Stimulated activated CD8-positive, alpha-beta memory T cell treated with anti-CD3 and anti-CD28 coated beads, Interleukin-2, amount 100 ng/mL, for 1 hour (primary cell): ENCODE data around the gene SPRY4.
"Not testable (repeated sequence)": the region's sequence is repeated elsewhere in the genome, so short reads cannot be mapped to it uniquely, and the experiment has no call there.

ENCODE experiments used
- DNase-seq, 2 donors: peaks; one replicate each; pipeline ENCODE4 v3.0.0-alpha.2; 2020; ENCODE audit warnings: low read depth in 2 of 2

SPRY4 gene

GRCh38 chr5:142324871-142325724, at the start of gene SPRY4:
Gene SPRY4, minus strand, starts transcription at chr5:142325021. Its CDS starts 9,913 bp downstream, at chr5:142315108.
- peak; percentile 57 to 63 for DNase-seq

DNA sequence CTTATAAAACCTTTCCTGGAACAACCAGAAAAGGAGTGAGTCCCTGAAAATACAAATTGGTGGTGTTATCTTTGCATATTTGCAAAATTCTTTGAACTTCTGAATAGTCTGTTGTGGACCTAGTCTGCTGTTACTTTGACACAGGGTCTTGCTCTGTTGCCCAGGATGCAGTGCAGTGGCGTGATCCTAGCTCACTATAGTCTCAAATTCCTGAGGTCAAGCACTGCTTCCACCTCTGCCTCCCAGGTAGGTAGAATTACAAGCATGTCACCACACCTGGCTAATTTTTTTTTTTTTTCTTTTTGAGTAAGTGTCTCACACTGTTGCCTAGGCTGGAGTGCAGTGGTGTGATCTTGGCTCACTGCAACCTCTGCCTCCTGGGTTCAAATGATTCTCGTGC, 43.7 kb upstream of the SPRY4 start:
- no peak for DNase-seq

DNA sequence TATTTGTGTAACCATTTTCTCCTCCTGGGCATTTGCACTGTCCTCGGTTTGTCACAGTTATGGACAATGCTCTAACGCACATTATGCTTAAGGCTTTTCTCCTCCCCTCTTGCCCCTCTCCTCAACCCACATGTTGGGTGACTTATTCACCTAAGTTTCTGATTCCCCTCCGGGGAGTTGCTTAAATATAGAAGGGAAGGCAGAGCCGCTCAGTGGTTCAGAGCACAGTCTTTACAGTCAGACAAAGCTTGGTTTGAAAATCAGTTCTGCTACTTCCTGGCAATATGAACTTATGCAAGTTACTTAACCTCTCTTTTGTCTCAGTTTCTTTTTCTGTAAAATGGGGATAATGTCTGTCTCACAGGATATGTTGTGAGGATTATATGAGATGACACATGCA, 41.2 kb upstream of the SPRY4 start:
- no peak for DNase-seq

DNA sequence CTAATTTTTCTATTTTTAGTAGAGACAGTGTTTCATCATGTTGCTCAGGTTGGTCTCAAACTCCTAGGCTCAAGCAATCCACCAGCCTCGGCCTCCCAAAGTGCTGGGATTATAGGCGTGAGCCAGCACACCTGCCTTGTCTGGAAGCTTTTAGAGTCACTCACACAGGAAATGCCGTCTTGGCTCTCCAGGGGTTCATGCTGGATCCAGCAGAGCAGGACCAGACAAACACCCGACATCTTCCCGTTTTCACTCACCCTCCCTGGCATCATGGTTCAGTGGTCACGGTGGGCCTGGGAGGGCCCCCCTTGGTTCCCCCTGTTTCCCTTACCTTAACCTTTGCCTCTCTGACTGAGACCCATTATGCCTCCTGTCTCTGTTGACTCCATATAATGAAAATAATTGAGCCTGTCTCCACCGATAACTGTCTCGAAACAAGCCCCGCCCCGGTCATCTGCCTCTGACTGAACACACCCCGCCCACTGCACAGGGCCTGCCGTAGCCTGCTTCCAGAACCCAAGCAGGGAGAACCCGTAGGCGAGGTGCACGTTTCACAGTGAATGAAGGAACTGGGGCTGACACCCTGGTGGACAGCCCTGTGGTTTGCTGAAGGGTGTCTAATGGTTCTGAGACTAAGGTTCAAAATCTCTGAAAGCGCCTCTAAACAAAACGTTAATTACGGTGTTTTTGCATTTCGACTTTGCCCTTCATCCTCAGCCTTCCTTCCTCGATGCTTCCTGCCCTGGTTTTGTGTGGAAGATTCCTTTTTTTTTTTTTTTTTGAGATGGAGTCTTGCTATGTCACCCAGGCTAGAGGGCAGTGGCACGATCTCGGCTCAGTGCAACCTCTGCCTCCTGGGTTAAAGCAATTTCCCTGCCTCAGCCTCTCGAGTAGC, 39.7 kb upstream of the SPRY4 start:
- no peak for DNase-seq

GRCh38 chr5:142363619-142363963, 38.8 kb upstream of the SPRY4 start:
- DNase-seq, result no peak

DNA sequence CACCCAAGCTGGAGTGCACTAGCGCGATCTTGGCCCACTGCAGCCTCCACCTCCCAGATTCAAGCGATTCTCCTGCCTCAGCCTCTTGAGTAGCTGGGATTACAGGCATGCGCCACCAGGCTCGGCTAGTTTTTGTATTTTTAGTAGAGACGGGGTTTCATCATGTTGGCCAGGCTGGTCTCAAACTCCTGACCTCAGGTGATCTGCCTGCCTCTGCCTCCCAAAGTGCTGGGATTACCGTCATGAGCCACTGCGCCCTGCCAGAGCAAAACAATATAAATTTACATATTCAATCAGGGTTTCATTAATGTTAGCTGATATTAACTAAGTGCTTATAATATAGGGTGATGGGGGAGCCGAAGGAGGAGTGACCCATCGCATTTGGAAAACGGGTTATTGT, 37.4 kb upstream of the SPRY4 start:
- not testable (repeated sequence) for DNase-seq

DNA sequence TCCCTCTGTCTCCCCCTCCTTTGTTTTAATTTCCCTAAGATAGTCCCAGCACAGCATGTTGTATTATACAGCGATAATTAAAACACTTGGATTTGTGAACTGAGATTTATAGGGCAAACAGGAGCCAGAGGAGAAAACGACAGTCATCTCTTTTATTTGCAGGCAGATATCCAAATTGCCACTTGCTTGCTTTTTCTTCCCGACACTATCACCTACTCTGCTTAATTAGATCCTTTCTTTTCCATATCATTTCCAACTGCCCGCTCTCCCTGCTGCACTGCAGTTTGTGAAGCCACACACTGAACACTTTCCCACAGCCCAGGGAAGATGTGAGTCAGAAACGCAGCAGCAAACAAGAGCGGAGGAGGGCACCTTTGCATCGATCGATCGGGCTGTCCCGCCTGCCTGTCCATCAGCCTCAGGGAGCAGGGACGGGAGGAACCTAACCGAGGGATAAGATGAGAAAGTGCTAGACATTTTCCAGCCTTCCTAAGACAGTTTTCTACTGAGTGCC, 35.8 kb upstream of the SPRY4 start:
- DNase-seq, result no peak

DNA sequence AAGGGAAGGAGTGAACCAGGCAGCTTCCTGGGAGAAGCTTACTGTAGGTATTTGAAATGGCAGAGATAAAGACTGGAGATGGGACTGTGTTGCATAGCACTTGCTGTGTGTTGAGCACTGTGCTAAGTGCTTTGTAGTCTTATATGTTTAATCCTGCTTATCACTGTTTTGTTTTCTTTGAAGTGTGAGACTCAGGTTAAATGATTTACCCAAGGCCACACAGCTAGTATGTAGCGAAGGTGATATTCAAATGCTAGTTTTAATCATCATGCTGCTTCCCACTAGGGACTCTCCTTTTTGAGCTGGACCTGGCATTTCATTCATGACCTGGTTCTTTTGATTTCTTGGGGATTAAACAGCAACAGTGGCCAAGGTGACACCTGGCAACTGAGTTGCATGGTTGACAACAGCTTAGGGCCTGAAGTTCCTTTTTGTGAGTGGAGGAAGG, 35.3 kb upstream of the SPRY4 start:
- DNase-seq, result no peak

DNA sequence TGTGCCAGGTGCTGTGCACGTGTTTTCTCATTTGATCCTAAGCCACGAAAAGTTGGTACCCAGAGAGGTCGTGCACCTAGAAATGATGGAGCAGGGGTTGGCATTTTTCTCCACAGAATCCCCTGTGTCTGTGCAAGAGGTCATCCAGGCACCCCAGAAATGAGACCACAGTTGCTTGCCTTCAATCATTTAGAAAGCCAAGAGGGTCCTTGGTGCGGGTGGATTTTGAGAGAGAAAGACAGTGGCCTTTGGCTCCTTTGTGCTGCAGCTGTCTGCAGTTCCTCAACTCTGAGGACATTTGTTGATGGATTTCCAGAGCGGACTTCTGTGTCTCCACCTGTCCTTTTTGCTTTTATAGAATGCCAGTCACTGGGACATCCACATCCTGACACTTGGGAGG, 33.8 kb upstream of the SPRY4 start:
- DNase-seq, result no peak

- DNase-seq, result no peak
Observed at GRCh38 chr5:142358121-142358520, 33.3 kb upstream of the SPRY4 start.

DNA sequence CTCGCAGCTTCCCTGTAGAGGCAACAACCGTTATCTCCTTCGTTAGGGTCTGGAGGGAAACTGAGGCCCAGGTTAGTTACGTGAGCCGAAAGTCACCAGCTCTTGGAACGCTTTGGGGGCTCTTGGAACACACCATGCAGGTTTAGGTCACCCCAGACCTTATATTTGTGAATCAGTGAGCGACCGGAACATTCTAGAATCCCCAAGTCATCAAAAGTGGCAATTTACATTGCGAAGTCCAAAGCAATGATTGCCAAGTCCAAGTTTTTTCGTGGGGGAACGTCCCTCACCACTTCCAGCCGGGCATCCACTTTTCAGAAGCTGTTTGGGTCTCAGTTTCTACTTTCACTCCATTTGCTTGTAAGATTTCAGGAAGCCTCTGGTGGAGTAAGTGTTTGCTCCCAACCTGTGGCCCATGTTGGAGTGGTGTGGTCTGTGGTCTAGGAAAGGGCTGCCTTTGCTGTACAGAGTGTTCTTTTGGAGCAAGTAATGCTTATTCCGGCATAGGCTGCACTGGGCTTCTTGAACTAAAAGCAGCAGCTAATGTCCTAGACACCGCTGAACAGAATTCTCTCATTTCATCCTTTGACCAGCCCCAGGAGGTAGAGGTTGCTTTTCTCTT, 32.8 kb upstream of the SPRY4 start:
- DNase-seq, result no peak

- DNase-seq, result peak; percentile 79 to 85
Observed at GRCh38 chr5:142356716-142357468, 32.1 kb upstream of the SPRY4 start.

- DNase-seq, result no peak
Observed at GRCh38 chr5:142356349-142356715, 31.5 kb upstream of the SPRY4 start.

DNA sequence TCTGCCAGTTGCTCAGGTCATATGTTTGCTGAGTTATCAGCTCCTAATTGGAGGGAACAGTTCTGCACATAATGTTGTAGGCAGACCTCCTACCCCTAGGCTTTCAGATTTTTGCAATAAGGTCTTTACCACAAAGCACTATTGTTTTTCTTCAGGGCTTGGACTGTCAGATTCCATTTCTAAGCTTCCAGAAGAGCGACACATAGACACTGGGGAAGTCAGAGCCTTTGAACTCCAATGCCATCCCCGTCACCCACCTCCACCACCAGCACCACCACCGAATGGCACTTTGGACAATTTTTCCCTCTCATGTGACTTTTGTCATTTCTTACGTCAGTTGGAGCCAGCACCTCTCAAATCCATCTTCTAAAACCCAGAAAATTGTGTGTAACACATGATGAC, 28.3 kb upstream of the SPRY4 start:
- no peak for DNase-seq

DNA sequence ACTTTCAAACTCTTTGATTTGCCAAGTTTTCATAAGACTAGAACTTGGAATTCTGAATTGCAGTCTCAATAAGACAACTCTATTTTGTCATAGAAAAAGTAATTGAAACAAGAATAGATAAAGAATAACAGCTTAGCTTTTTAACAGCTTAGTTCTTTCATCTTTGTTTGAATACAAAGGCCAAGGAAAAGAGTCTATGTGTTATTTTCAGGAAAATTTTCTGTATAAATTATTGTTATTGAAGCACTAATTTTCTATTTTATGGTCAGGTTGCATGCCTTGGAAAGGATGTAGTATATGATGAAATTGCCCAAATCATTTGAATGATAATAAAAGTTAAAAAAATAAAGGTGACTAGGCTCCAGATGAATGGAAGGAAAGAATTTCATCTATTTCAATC, 25.2 kb upstream of the SPRY4 start:
- DNase-seq, result no peak

DNA sequence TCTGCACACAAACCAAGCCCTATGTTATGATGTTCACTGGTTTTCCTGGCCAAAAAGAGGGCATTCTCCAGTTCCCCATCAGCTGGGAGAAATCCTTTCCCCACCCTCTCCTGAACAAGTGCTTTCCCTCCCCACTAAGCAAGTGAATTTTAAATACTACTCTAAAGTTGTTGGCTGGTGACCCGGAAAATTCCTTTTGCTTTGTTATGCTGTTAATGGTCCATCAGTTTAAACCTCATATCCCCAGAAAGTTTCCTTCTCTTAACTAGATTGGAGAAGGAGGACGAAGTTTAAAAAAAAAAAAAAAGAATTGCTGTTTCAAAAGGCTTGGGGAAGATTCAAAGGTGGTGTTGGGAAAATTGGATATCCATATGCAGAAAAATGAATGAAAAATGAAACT, 21.9 kb upstream of the SPRY4 start:
- no peak for DNase-seq

- not testable (repeated sequence) for DNase-seq
Observed at GRCh38 chr5:142344915-142345314, 20.1 kb upstream of the SPRY4 start.

DNA sequence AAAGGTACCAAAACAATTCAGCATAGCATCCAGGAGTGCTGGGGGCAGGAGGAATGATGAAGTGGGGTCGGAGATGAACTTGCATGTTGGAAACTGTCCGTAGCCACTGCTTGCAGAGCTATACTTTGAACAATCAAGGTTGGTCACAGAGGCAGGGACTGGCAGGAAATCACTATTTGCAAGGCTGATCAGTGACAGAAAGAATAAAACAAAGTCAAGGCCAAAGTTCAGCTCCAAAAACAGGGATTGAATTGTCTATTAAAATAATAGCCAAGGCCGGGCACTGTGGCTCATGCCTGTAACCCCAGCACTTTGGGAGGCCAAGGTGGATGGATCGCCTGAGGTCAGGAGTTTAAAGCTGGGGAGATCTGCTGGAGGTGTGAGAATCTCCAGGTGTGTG, 18.7 kb upstream of the SPRY4 start:
- DNase-seq, result no peak

DNA sequence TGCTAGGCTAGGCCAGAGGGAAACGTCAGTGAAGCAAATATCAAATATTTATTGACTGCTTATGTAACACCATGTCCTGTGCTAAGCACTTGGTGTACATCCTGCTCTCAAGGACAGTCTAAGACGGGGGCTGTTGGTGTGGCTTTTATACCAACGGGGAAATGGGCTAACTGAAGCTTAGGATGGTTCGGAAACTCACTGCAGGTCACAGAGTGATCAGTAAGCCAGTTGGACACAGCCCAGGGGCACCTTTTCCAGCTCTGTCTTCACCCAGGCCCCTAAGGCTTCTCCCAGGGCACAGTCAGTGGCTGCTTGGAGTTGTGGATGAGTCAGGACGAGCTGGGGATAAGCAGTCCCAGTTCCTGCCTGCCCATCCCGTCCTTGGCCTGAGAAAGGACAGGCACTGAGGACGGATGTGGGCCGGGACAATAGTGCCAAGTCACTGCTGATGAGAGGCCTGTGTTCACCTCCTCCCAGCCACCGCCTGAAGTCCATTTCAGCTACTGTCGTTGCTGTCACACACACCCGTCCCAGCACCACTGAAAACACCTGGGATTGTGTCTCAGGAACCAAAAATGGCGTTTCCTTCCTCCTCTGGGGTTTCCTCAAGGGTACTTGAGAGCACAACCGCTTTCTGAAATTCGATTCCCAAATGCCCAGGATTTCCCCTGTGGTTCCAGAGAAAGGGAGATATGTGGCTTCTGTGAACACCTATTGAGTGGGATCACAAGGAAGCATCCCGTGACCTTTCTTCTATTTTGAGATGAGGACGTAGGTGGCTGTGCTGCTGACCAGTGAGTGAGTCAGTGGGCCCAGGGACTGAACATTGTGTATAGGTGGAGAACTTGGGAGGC, 17.5 kb upstream of the SPRY4 start:
- DNase-seq, result no peak

GRCh38 chr5:142339781-142340180, 15.0 kb upstream of the SPRY4 start:
- no peak for DNase-seq

- DNase-seq, result no peak
Observed at GRCh38 chr5:142334538-142334937, 9.7 kb upstream of the SPRY4 start.
